Measurements from ENCODE around the gene KAZN. TPM values are rescaled to one million over a fixed set of nuclear protein-coding genes. Genes with fewer than 3 reads are reported as not detected.

The KAZN gene
- total RNA-seq, 1 donor from 2014 or later, result 7.9 TPM

DNA sequence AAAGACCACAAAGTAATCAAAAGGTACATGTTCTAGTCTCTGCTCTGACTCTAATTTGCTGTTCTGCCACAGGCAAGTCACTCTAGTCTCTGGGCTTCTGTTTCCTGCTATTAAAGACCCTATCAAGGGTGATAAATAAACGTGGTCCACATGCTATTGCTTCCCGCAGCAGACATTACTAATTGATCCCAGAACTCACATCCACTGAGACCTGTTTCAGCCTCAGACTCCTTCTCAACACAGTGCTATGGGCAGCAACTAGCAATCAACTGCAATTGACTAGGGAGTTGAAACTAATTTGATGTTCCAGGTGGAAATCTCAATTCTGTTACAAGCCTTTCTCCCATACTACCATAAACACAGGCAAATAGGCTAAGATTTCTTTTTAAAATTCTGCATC lies 150.5 kb downstream of the KAZN start:
- Mint-ChIP-seq H3K9me3 (ENCODE audit: unreplicated experiment) (no peaks in the 10 kb centered on the region), H3K4me1 (ENCODE audit: low read depth, unreplicated experiment) (no peaks in the 10 kb centered on the region), H3K27me3 (ENCODE audit: unreplicated experiment) (peaks cover 4% of the 10 kb centered on the region), H3K36me3 (ENCODE audit: unreplicated experiment) (no peaks in the 10 kb centered on the region), H3K4me3 (ENCODE audit: unreplicated experiment) (no peak overlapping the region), H3K27ac (ENCODE audit: unreplicated experiment) (no peak overlapping the region)
- DNase-seq, result no peak
- TF ChIP-seq, protein P1, sequence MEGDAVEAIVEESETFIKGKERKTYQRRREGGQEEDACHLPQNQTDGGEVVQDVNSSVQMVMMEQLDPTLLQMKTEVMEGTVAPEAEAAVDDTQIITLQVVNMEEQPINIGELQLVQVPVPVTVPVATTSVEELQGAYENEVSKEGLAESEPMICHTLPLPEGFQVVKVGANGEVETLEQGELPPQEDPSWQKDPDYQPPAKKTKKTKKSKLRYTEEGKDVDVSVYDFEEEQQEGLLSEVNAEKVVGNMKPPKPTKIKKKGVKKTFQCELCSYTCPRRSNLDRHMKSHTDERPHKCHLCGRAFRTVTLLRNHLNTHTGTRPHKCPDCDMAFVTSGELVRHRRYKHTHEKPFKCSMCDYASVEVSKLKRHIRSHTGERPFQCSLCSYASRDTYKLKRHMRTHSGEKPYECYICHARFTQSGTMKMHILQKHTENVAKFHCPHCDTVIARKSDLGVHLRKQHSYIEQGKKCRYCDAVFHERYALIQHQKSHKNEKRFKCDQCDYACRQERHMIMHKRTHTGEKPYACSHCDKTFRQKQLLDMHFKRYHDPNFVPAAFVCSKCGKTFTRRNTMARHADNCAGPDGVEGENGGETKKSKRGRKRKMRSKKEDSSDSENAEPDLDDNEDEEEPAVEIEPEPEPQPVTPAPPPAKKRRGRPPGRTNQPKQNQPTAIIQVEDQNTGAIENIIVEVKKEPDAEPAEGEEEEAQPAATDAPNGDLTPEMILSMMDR (IDR thresholded peaks at IDR 0.05; ENCODE audit: partially characterized antibody, unreplicated experiment), result no peak

DNA sequence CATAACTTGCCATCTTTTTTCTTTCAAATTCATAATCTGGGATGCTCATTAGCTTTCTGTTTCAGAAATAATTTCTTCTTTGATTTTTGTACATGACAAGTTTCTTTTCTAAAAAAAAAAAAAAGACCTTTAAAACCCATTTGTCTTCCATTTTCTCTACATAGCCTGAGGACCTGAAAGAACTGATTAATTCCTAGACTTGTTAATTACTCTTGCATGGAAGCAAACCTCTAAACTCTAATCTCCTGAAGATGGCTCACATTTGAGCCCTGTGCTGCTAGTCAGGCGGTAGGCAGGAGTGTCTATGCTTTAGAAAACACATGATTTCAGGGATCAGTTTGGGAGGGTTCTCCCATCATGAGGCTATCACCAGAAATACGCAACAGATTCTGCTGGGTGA lies 152.0 kb downstream of the KAZN start:
- DNase-seq, result no peak
- Mint-ChIP-seq H3K9me3 (ENCODE audit: unreplicated experiment) (no peaks in the 10 kb centered on the region), H3K4me1 (ENCODE audit: low read depth, unreplicated experiment) (no peaks in the 10 kb centered on the region), H3K36me3 (ENCODE audit: unreplicated experiment) (no peaks in the 10 kb centered on the region), H3K27me3 (ENCODE audit: unreplicated experiment) (peaks cover 2% of the 10 kb centered on the region), H3K4me3 (ENCODE audit: unreplicated experiment) (no peak overlapping the region), H3K27ac (ENCODE audit: unreplicated experiment) (no peak overlapping the region)
- TF ChIP-seq, protein P1 (IDR thresholded peaks at IDR 0.05; ENCODE audit: partially characterized antibody, unreplicated experiment), result no peak

DNA sequence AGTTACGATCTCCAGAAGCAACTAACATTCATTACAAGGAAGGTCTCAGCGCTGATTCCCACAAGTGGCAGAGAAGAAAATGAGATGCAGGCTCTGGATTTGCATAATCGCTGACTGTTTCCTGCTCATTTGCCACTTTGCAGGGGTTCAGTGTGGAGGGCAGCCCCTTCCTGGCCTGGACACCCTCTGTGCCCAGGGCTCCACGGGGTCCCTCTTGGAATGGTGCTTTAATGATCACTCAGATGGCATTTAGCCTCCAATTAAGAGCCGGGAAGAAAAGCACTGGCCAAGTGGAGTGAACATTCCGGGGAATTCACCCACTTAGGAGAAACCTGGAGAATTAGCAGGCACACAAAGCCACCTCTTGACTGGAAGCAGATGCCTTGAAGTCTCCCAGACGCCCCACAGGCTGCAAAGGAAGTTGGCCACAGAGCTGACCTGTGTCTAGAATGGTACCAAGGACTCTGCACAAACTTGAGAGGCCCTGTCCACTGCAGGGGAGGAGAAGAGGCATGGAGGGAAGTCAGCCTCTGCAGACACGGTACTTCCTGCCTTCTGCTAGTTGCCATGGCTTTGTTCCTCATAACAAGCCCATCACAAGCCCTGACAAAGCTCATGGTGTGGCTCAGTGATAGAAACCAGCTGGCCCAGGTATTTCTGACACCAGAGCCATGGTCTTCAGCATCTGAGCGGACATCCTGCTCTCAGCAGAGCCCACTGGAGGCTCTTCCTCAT lies 157.2 kb downstream of the KAZN start:
- Mint-ChIP-seq H3K27me3 (ENCODE audit: unreplicated experiment) (peaks cover 5% of the 10 kb centered on the region), H3K4me3 (ENCODE audit: unreplicated experiment) (no peak overlapping the region), H3K27ac (ENCODE audit: unreplicated experiment) (no peak overlapping the region), H3K9me3 (ENCODE audit: unreplicated experiment) (peaks cover 3% of the 10 kb centered on the region), H3K4me1 (ENCODE audit: low read depth, unreplicated experiment) (peaks cover 8% of the 10 kb centered on the region), H3K36me3 (ENCODE audit: unreplicated experiment) (no peaks in the 10 kb centered on the region)
- DNase-seq, result no peak
- TF ChIP-seq, protein P1 (IDR thresholded peaks at IDR 0.05; ENCODE audit: partially characterized antibody, unreplicated experiment), result no peak

DNA sequence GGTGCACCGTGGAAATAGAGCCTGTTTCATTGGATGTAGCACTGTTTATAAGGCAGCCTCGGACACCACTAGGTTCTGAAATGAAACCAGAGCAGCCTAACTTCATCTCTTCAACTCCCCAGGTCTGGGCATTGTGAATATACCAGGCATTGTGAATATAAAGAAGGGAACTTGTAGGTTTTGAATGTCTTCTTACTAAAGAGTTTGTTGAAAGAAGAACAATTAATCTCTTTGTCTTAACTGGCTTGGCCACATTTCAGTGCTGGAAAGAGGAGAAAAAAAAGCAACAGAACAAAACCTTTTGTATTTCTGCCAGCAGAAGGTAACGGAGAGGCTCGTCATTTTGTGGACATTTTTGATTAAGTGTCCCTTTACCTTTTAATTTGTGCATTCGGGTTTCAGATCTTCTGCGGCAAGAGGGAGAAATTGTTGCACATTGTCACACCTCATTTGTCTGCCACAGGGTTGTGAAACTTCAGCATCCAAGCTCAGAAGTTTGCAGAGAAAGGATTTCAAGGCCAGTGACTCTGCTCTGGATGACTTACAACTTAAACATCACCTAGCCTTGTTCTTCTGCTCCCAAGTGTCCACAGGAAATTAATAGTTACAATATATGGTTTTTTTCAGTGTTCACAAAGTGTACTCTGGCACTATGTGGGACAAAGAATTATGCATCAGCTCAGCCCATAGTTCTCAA lies 158.3 kb downstream of the KAZN start:
- Mint-ChIP-seq H3K27me3 (ENCODE audit: unreplicated experiment) (peaks cover 5% of the 10 kb centered on the region), H3K9me3 (ENCODE audit: unreplicated experiment) (peaks cover 3% of the 10 kb centered on the region), H3K4me3 (ENCODE audit: unreplicated experiment) (no peak overlapping the region), H3K4me1 (ENCODE audit: low read depth, unreplicated experiment) (peaks cover 8% of the 10 kb centered on the region), H3K36me3 (ENCODE audit: unreplicated experiment) (no peaks in the 10 kb centered on the region), H3K27ac (ENCODE audit: unreplicated experiment) (no peak overlapping the region)
- DNase-seq, result no peak
- TF ChIP-seq, protein P1 (IDR thresholded peaks at IDR 0.05; ENCODE audit: partially characterized antibody, unreplicated experiment), result no peak

DNA sequence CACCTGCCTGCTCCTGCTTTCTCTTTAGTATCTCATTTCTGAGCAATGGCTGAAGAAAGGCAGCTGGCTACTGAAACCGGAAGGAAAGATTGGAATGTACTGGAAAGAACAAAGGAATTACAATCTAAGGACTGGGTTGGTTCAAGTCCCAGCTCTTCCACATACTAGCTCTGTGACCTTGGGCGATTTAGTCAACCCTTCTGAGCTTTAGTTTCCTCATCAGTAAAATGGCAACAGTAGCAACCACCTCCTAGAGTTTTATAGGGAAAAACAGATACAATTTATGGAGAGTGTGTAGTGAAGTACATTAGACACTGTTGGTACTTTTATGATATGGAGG lies 158.8 kb downstream of the KAZN start:
- Mint-ChIP-seq H3K9me3 (ENCODE audit: unreplicated experiment) (peaks cover 3% of the 10 kb centered on the region), H3K27ac (ENCODE audit: unreplicated experiment) (no peak overlapping the region), H3K27me3 (ENCODE audit: unreplicated experiment) (peaks cover 5% of the 10 kb centered on the region), H3K4me1 (ENCODE audit: low read depth, unreplicated experiment) (peaks cover 8% of the 10 kb centered on the region), H3K36me3 (ENCODE audit: unreplicated experiment) (no peaks in the 10 kb centered on the region), H3K4me3 (ENCODE audit: unreplicated experiment) (no peak overlapping the region)
- no peak for DNase-seq
- TF ChIP-seq, protein P1 (IDR thresholded peaks at IDR 0.05; ENCODE audit: partially characterized antibody, unreplicated experiment), result no peak
